Muscle of leg (tissue), 11 donors: ENCODE measurements around the gene REG4. TPM values are rescaled to one million over a fixed set of nuclear protein-coding genes. Genes with fewer than 3 reads are reported as not detected.

Source experiments
- DNase-seq: peaks from one replicate; pipeline ENCODE4 v3.0.0; 2013
- H3K27ac ChIP-seq: one replicate; pipeline ENCODE4 v1.5.1; 2013; ENCODE audit warnings: mild to moderate bottlenecking, low read length, control low read depth
- H3K27me3 ChIP-seq: one replicate; pipeline ENCODE4 v1.6.1; 2013; ENCODE audit warnings: low read length; ENCODE audit not compliant: control insufficient read depth, insufficient read depth
- H3K36me3 ChIP-seq: one replicate; pipeline ENCODE4 v1.6.1; 2013; ENCODE audit warnings: low read length; ENCODE audit not compliant: control insufficient read depth, insufficient read depth
- H3K4me1 ChIP-seq: one replicate; pipeline ENCODE4 v1.6.1; 2013; ENCODE audit warnings: low read length; ENCODE audit not compliant: control insufficient read depth, insufficient read depth
- H3K4me3 ChIP-seq: one replicate; pipeline ENCODE4 v1.5.1; 2013; ENCODE audit warnings: low read length, control low read depth
- H3K9me3 ChIP-seq: replicated peaks from 2 replicates; pipeline ENCODE4 v1.6.1; 2013; ENCODE audit warnings: low read depth, low read length; ENCODE audit not compliant: control insufficient read depth
- WGBS: methylation state at CpG from one replicate; pipeline ENCODE4 v1.1.5; 2013; ENCODE audit warnings: missing lambda C conversion rate; ENCODE audit not compliant: insufficient coverage; 5-methylcytosine and 5-hydroxymethylcytosine counted together
- polyA plus RNA-seq, 8 donors: library from polyadenylated mRNA; unstranded; fragments of 120-200 nt; gene quantifications; one replicate each; pipeline versions ENCODE4 v1.2.1 to v1.2.3, GENCODE V29; 2013; ENCODE audit warnings: inconsistent platforms in 1 of 8, low replicate concordance in 1 of 8; ENCODE audit not compliant: insufficient read length in 8 of 8, insufficient read depth in 1 of 8
- total RNA-seq: library from RNA; stranded (reverse); fragments of 120-200 nt; gene quantifications from one replicate; pipeline ENCODE4 v1.2.4, GENCODE V29; 2013

The REG4 gene
- total and polyA plus RNA-seq, 9 donors, result 0.07 to 15.1 (median 3.1) TPM; not detected in 5

- WGBS, result 20% methylated on average over 1 of the region's 3 CpGs
- peaks cover 15% of the 10 kb centered on the region for H3K4me1 ChIP-seq
- peaks cover 18% of the 10 kb centered on the region for H3K36me3 ChIP-seq
- H3K27ac ChIP-seq, result no peak overlapping the region
- DNase-seq, result no peak
- no peaks in the 10 kb centered on the region for H3K9me3 ChIP-seq
- no peaks in the 10 kb centered on the region for H3K27me3 ChIP-seq
- no peak overlapping the region for H3K4me3 ChIP-seq
Observed at GRCh38 chr1:119747451-119747850, 63.8 kb downstream of the REG4 start.

DNA sequence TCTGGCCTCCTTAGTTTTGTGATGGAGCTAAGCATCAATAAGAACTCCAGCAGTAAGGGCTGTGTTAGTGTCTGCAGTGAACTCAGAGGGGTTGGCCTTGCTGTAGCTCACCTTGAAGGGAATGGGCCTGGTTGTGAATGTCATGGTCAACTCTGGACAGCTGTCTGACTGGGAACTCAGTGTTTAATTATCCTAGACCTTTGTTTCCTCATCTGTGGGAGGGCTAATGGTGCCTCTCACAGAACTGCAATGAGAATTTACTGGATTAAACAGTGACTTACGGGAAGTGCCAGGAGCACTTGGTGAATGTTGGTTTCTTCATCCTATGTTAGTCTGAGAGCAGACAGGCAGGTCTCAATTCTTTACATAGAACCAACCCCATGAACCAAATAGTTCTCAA, 66.2 kb downstream of the REG4 start:
- Histone ChIP-seq H3K27me3 (no peaks in the 10 kb centered on the region), H3K36me3 (peaks cover 38% of the 10 kb centered on the region), H3K9me3 (no peaks in the 10 kb centered on the region), H3K27ac (no peak overlapping the region), H3K4me3 (no peak overlapping the region), H3K4me1 (peaks cover 23% of the 10 kb centered on the region)
- WGBS, result no CpG with 5 or more reads among the region's 1 CpG
- no peak for DNase-seq

DNA sequence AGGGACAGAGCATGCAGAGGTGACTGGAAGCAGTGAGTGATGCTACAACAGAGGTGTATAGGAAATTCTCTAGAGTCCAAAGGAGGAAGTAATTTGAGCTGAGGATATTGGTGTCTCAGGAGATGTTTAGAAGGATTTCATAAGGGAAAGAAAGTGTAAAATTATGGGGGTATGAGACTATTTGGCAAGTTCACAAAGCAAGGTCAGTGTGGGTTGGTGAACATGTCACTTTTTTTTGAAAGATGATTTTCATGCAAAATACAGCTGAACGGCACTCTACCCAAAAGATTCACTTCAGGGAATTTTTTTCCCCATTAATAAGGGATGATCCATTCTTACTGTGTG, 66.7 kb downstream of the REG4 start:
- Histone ChIP-seq H3K27ac (no peak overlapping the region), H3K27me3 (no peaks in the 10 kb centered on the region)
- no CpG with 5 or more reads among the region's 1 CpG for WGBS

More for the DNA sequence above, 66.7 kb downstream of the REG4 start:
- H3K36me3 ChIP-seq, result peaks cover 41% of the 10 kb centered on the region
- H3K4me3 ChIP-seq, result no peak overlapping the region
- H3K9me3 ChIP-seq, result no peaks in the 10 kb centered on the region
- DNase-seq, result no peak
- H3K4me1 ChIP-seq, result peaks cover 23% of the 10 kb centered on the region

Other genes starting within 250 kb of the REG4 start
- 10.1 TPM for gene ZNF697, start 163.2 kb downstream of the REG4 start, total RNA-seq
- gene ZNF697, start 163.2 kb downstream of the REG4 start, polyA plus RNA-seq, result 10 to 100 TPM in 2 of 8 donors, 1 to 10 TPM in 6; 8.0 to 11.6 (median 9.8) TPM
- 50.6 TPM for gene PHGDH, start 99.5 kb downstream of the REG4 start, total RNA-seq
- 100 to 1,000 TPM in 1 of 8 donors, 10 to 100 TPM in 7; 59.3 to 105 (median 78.1) TPM for gene PHGDH, start 99.5 kb downstream of the REG4 start, polyA plus RNA-seq
- gene HMGCS2, start 42.6 kb downstream of the REG4 start, total RNA-seq, result 0.13 TPM
- gene HMGCS2, start 42.6 kb downstream of the REG4 start, polyA plus RNA-seq, result 1 to 10 TPM in 3 of 8 donors, under 1 TPM in 1, not detected in 4; 0.14 to 2.9 (median 1.3) TPM
- gene ADAM30, start 85.1 kb upstream of the REG4 start, total RNA-seq, result not detected
- gene ADAM30, start 85.1 kb upstream of the REG4 start, polyA plus RNA-seq, result not detected